ENCODE measurements around the gene INPP5B. TPM values are rescaled to one million over a fixed set of nuclear protein-coding genes. Genes with fewer than 3 reads are reported as not detected.
"Not testable (repeated sequence)": the region's sequence is repeated elsewhere in the genome, so short reads cannot be mapped to it uniquely, and the experiment has no call there.

The INPP5B gene
- total RNA-seq, 1 donor from 2014 or later = 19.3 TPM

GRCh38 chr1:37983546-37983945, 36.7 kb upstream of the INPP5B start:
- Mint-ChIP-seq H3K4me3 (no peak overlapping the region), H3K9me3 (no peaks in the 10 kb centered on the region), H3K36me3 (peaks cover 37% of the 10 kb centered on the region), H3K4me1 (ENCODE audit: unreplicated experiment) (no peaks in the 10 kb centered on the region), H3K27ac (no peak overlapping the region), H3K27me3 (no peaks in the 10 kb centered on the region)
- TF ChIP-seq, protein P1, sequence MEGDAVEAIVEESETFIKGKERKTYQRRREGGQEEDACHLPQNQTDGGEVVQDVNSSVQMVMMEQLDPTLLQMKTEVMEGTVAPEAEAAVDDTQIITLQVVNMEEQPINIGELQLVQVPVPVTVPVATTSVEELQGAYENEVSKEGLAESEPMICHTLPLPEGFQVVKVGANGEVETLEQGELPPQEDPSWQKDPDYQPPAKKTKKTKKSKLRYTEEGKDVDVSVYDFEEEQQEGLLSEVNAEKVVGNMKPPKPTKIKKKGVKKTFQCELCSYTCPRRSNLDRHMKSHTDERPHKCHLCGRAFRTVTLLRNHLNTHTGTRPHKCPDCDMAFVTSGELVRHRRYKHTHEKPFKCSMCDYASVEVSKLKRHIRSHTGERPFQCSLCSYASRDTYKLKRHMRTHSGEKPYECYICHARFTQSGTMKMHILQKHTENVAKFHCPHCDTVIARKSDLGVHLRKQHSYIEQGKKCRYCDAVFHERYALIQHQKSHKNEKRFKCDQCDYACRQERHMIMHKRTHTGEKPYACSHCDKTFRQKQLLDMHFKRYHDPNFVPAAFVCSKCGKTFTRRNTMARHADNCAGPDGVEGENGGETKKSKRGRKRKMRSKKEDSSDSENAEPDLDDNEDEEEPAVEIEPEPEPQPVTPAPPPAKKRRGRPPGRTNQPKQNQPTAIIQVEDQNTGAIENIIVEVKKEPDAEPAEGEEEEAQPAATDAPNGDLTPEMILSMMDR (conservative IDR thresholded peaks at IDR 0.05) = no peak
- DNase-seq (ENCODE audit: extremely low spot score, unreplicated experiment) = no peak

DNA sequence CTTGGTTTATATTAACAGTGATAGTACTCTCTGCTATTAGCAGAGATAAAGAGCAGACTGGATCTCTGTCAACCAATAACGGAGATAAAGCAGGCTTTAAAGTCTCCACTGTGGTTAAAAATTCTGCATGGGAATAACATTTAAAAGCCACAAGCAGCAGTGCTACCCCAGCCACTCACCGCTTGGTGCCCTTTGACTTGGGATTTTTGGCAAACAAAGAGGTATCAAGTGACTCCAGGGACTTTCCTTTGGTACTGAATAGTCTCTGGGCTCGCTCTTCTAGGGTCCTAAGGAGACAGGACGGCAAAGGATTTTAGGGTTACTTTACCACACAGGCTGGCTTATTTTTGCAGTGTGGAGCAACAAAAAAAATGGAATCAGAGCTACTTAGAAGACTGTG, 31.7 kb upstream of the INPP5B start:
- Mint-ChIP-seq H3K27ac (no peak overlapping the region), H3K4me1 (ENCODE audit: unreplicated experiment) (no peaks in the 10 kb centered on the region), H3K27me3 (no peaks in the 10 kb centered on the region), H3K36me3 (peaks cover 43% of the 10 kb centered on the region), H3K4me3 (no peak overlapping the region), H3K9me3 (no peaks in the 10 kb centered on the region)
- TF ChIP-seq, protein P1 (conservative IDR thresholded peaks at IDR 0.05) = no peak
- DNase-seq (ENCODE audit: extremely low spot score, unreplicated experiment) = no peak

- H3K4me1 Mint-ChIP-seq (ENCODE audit: unreplicated experiment); H3K27ac Mint-ChIP-seq; H3K4me3 Mint-ChIP-seq; H3K9me3 Mint-ChIP-seq; H3K27me3 Mint-ChIP-seq; DNase-seq (ENCODE audit: extremely low spot score, unreplicated experiment): not testable (repeated sequence)
- TF ChIP-seq, protein P1 (conservative IDR thresholded peaks at IDR 0.05) = peak; percentile 77
- H3K36me3 Mint-ChIP-seq = peaks cover 46% of the 10 kb centered on the region
Measured at GRCh38 chr1:37975083-37975482, 28.2 kb upstream of the INPP5B start.

DNA sequence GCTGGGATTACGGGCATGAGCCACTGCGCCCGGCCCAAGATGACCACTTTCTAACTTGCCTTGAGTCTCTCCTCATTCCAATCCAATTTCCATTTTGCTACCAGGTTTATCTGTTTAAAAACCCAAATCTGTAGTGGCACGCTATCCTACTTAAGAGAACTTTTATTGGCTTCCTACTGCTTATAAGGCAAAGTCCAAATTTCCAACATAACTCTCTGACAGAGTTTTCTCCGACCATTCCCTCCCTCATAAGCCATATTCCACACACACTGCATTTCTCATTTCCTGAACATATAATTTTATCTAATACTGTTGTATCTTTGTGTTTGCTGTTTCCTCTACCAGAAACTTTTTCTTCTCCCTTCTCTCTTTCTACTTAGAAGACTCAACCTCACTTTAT, 27.7 kb upstream of the INPP5B start:
- Mint-ChIP-seq H3K36me3 (peaks cover 47% of the 10 kb centered on the region), H3K9me3 (no peaks in the 10 kb centered on the region), H3K27me3 (no peaks in the 10 kb centered on the region), H3K4me3 (no peak overlapping the region), H3K4me1 (ENCODE audit: unreplicated experiment) (no peaks in the 10 kb centered on the region), H3K27ac (no peak overlapping the region)
- TF ChIP-seq, protein P1 (conservative IDR thresholded peaks at IDR 0.05) = no peak
- no peak for DNase-seq (ENCODE audit: extremely low spot score, unreplicated experiment)

- H3K27ac Mint-ChIP-seq; H3K4me3 Mint-ChIP-seq; H3K27me3 Mint-ChIP-seq; DNase-seq (ENCODE audit: extremely low spot score, unreplicated experiment); H3K4me1 Mint-ChIP-seq (ENCODE audit: unreplicated experiment); H3K9me3 Mint-ChIP-seq: not testable (repeated sequence)
- peaks cover 45% of the 10 kb centered on the region for H3K36me3 Mint-ChIP-seq
Measured at GRCh38 chr1:37973684-37974083, 26.8 kb upstream of the INPP5B start.

- no peak for DNase-seq (ENCODE audit: extremely low spot score, unreplicated experiment)
- no peaks in the 10 kb centered on the region for H3K9me3 Mint-ChIP-seq
- no peak overlapping the region for H3K4me3 Mint-ChIP-seq
- no peaks in the 10 kb centered on the region for H3K27me3 Mint-ChIP-seq
- no peak overlapping the region for H3K27ac Mint-ChIP-seq
- peaks cover 21% of the 10 kb centered on the region for H3K36me3 Mint-ChIP-seq
- TF ChIP-seq, protein P1 (conservative IDR thresholded peaks at IDR 0.05) = no peak
- no peaks in the 10 kb centered on the region for H3K4me1 Mint-ChIP-seq (ENCODE audit: unreplicated experiment)
Measured at GRCh38 chr1:37965301-37965700, 18.4 kb upstream of the INPP5B start.

DNA sequence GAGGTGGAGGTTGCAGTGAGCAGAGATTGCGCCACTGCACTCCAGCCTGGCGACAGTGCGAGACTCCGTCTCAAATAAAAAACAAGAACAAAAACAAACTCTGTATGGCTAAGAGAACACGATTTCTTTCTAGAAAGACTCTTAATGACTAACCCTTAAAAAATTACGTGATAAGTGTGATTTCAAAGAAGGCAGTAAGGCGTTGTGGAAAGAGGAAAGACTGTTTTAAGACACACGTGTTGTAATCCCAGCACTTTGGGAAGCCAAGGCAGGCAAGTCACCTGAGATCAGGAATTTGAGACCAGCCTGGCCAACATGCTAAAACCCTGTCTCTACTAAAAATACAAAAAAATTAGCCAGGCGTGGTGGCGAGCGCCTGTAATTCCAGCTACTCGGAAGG, 17.3 kb upstream of the INPP5B start:
- not testable (repeated sequence) for H3K9me3 Mint-ChIP-seq; H3K4me1 Mint-ChIP-seq (ENCODE audit: unreplicated experiment); H3K4me3 Mint-ChIP-seq; H3K27ac Mint-ChIP-seq; H3K27me3 Mint-ChIP-seq; DNase-seq (ENCODE audit: extremely low spot score, unreplicated experiment)
- peaks cover 21% of the 10 kb centered on the region for H3K36me3 Mint-ChIP-seq
